ENCODE measurements around the gene DIAPH2. TPM values are rescaled to one million over a fixed set of nuclear protein-coding genes. Genes with fewer than 3 reads are reported as not detected.

DIAPH2 gene
- total and polyA plus RNA-seq, 8 donors: 1.9 to 10.0 (median 5.9) TPM

- Histone ChIP-seq H3K27me3 (peaks cover 0 to 8% (median 0%) of the 10 kb centered on the region in 4 donors), H3K4me3 (no peak overlapping the region), H3K27ac (no peak overlapping the region), H3K9me3 (no peaks in the 10 kb centered on the region), H3K36me3 (no peaks in the 10 kb centered on the region), H3K4me1 (no peaks in the 10 kb centered on the region)
- no peak for TF ChIP-seq CTCF (IDR thresholded peaks at IDR 0.05)
- peak; percentile 20 for FAIRE-seq
- no peak for ATAC-seq
- DNase-seq: no peak
- intact Hi-C loops (cut with DNase I): no loop called here
Observed at GRCh38 chrX:97400492-97400891, 715.9 kb downstream of the DIAPH2 start.

GRCh38 chrX:97401154-97401553 lies 716.5 kb downstream of the DIAPH2 start:
- WGBS, 2 donors: 51 to 77% methylated on average over 2 of the region's 2 CpGs
- H3K36me3 ChIP-seq: no peaks in the 10 kb centered on the region
- no peaks in the 10 kb centered on the region for H3K4me1 ChIP-seq
- FAIRE-seq (no peak), ATAC-seq (no peak), DNase-seq (no peak)
- TF ChIP-seq CTCF (IDR thresholded peaks at IDR 0.05): no peak
- intact Hi-C loops (cut with DNase I): no loop called here
- peaks cover 0 to 9% (median 0%) of the 10 kb centered on the region in 4 donors for H3K27me3 ChIP-seq
- H3K27ac ChIP-seq: no peak overlapping the region
- no peaks in the 10 kb centered on the region for H3K9me3 ChIP-seq
- H3K4me3 ChIP-seq: no peak overlapping the region

GRCh38 chrX:97401586-97402136 lies 717.0 kb downstream of the DIAPH2 start:
- Histone ChIP-seq H3K36me3 (no peaks in the 10 kb centered on the region), H3K4me3 (no peak overlapping the region), H3K27ac (no peak overlapping the region), H3K4me1 (no peaks in the 10 kb centered on the region), H3K9me3 (no peaks in the 10 kb centered on the region), H3K27me3 (peaks cover 0 to 9% (median 0%) of the 10 kb centered on the region in 4 donors)
- ATAC-seq (no peak), DNase-seq (no peak), FAIRE-seq (no peak)
- no peak for TF ChIP-seq CTCF (IDR thresholded peaks at IDR 0.05)
- intact Hi-C loops (cut with DNase I): no loop called here

GRCh38 chrX:97402333-97402732 lies 717.7 kb downstream of the DIAPH2 start:
- Histone ChIP-seq H3K4me1 (no peaks in the 10 kb centered on the region), H3K27ac (no peak overlapping the region), H3K27me3 (peaks cover 0 to 9% (median 0%) of the 10 kb centered on the region in 4 donors), H3K9me3 (no peaks in the 10 kb centered on the region), H3K36me3 (no peaks in the 10 kb centered on the region), H3K4me3 (no peak overlapping the region)
- intact Hi-C loops (cut with DNase I): no loop called here
- no peak for ATAC-seq
- no peak for DNase-seq
- TF ChIP-seq CTCF (IDR thresholded peaks at IDR 0.05): no peak
- no peak for FAIRE-seq

GRCh38 chrX:97402903-97403302 lies 718.3 kb downstream of the DIAPH2 start:
- no peak for TF ChIP-seq CTCF (IDR thresholded peaks at IDR 0.05)
- Histone ChIP-seq H3K9me3 (no peaks in the 10 kb centered on the region), H3K27me3 (peaks cover 0 to 9% (median 0%) of the 10 kb centered on the region in 4 donors), H3K27ac (no peak overlapping the region), H3K36me3 (no peaks in the 10 kb centered on the region), H3K4me3 (no peak overlapping the region), H3K4me1 (no peaks in the 10 kb centered on the region)
- no peak for FAIRE-seq
- ATAC-seq: no peak
- intact Hi-C loops (cut with DNase I): no loop called here
- no peak for DNase-seq

Data from pancreas (tissue), 10 donors.